Stimulated activated CD4-positive, alpha-beta T cell treated with anti-CD3 and anti-CD28 coated beads, TNF-alpha, amount 100 ng/mL, for 4 hours (primary cell): ENCODE data around the gene SYTL5.

Experiments
- DNase-seq, 3 experiments: peaks; one replicate each; pipeline ENCODE4 v3.0.0-alpha.2; 2020; ENCODE audit warnings: low read depth in 3 of 3

The SYTL5 gene

GRCh38 chrX:38089173-38089982, 83.0 kb downstream of the SYTL5 start:
- no peak for DNase-seq

DNA sequence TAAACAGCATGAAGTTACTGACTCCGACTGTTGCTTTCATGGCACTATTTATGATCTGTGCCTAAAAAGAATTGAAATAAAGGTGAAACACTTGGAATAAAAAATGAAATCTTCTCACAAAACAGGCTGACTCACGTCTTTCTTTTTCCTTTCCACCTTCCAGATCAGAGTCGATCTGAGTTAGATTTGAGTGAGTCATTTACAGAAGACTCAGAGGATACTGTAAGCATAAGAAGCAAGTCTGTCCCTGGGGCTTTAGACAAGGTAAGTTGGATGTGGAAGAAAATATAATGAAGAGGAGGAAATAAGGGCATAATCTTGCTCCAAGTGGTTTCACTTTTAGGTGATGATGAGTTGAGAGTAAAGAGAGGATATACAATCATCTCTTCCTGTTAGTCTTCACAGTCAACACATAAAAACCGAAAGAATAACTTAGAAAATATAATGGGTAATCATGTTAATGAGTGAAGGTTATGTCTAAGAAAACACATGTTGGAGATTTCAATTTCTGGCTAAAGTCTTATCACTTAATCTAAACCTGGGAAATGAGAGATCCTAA, 89.7 kb downstream of the SYTL5 start:
- no peak for DNase-seq

DNA sequence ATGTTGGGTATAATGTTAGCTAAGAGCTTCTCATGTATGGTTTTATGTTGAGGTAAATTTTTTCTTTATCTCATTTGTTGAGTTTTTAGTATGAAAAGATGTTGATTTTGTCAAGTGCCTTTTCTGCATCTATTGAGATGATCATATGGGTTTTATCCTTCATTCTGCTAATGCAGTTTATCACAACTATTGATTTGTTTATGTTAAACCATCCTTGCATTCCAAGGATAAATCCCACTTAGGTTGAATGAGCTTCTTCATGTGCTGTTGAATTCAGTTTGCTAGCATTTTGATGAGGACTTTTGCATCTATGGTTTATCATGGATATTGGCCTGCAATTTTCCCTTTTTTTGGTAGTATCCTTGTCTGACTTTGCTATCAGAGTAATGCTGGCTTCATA, 93.3 kb downstream of the SYTL5 start:
- no peak for DNase-seq

- no peak for DNase-seq
Observed at GRCh38 chrX:38102240-38102639, 95.9 kb downstream of the SYTL5 start.

DNA sequence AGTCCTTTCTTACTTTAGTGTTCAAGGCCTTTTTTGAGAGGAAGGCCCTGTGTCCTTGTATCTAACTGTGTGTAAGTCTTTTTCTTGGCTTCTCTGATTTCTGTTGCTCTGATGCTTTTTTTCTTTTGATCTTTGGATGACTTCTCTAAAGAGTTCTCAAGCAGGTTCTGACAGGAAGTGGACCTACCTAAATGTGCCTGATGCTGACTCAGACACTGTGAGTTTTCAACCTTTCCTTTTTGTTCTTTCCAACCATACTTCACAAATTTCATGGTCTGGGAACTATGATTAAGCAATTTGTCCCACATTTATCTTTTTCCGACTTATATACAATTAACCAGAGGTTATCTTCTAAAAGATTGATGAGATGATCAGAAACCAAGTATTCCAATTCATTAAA, 96.5 kb downstream of the SYTL5 start:
- DNase-seq: no peak

- no peak for DNase-seq
Observed at GRCh38 chrX:38103857-38104812, 97.8 kb downstream of the SYTL5 start.

DNA sequence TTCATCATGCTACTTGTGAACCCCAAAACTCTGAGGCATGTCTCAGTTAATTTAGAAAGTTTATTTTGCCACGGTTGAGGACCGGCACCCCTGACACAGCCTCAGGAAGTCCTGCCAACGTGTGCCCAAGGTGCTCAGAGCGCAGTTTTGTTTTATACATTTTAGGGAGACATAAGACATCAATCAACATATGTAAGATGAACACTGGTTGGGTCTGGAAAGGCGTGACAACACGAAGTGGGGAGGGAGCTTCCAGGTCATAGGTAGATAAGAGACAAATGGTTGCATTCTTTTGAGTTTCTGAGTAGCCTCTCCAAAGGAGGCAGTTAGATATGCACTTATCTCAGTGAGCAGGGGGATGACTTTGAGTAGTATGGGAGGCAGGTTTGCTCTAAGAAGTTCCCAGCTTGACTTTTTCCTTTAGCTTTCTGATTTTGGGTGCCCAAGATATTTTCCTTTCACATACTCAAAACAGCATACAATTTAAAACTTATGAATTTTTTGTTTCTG, 98.9 kb downstream of the SYTL5 start:
- DNase-seq: no peak

- DNase-seq: no peak
Observed at GRCh38 chrX:38106991-38107655, 100.8 kb downstream of the SYTL5 start.

DNA sequence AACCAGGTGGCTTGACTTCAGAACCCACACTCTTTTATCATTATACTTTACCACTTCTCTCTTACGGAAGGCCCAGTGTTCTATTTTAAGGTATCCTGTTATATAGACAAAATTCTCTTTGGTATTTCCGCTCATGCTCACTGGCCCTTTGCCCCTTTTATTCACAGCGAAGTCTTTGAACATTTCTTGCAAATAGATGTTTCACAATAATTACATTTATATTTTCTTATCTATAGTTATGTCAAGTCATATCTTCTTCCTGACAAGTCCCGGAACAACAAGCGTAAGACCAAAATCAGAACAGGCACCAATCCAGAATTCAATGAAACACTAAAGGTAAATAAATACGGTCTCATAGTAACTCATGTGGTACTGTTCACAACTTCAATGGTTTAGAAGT, 102.0 kb downstream of the SYTL5 start:
- no peak for DNase-seq

GRCh38 chrX:38109042-38109898, 102.9 kb downstream of the SYTL5 start:
- DNase-seq: no peak

DNA sequence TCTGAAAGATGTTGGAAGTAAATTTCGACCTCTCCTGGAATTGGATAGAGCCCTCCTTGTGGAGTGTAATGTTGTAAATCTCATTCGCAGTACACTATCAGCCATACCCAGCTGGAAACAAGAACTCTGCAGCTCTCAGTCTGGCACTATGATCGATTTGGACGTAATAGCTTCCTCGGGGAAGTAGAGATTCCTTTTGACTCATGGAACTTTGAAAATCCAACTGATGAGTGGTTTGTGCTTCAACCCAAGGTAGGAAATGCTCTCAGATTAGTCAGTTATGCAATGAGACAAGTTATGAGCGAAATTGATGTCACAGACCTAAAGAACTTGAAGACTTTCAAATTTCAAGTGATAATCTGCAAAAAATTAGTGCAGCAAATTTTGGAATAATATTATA, 103.9 kb downstream of the SYTL5 start:
- DNase-seq: no peak

DNA sequence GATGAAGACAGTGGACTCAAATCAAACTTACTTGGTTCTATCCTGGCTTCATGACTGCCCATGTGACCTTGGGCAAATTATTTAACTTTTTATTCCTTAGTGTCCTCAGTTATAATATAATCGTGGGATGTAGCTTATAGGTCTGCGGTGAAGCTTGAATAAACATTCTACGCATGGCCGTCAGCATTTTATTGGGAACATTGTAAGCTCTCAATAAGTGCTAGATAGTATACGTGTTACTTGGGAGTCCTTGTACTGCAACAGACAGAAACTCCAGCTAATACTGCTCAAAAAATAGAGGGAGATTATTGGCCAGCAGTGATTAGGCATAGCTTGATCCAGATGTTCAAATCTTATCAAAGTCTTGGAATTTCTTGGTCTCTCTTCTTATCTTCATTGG, 104.8 kb downstream of the SYTL5 start:
- DNase-seq: no peak

- DNase-seq: no peak
Observed at GRCh38 chrX:38112566-38112965, 106.2 kb downstream of the SYTL5 start.

GRCh38 chrX:38116706-38117105, 110.4 kb downstream of the SYTL5 start:
- DNase-seq: no peak

GRCh38 chrX:38117485-38117884, 111.1 kb downstream of the SYTL5 start:
- no peak for DNase-seq

- DNase-seq: no peak
Observed at GRCh38 chrX:38124000-38124399, 117.6 kb downstream of the SYTL5 start.

DNA sequence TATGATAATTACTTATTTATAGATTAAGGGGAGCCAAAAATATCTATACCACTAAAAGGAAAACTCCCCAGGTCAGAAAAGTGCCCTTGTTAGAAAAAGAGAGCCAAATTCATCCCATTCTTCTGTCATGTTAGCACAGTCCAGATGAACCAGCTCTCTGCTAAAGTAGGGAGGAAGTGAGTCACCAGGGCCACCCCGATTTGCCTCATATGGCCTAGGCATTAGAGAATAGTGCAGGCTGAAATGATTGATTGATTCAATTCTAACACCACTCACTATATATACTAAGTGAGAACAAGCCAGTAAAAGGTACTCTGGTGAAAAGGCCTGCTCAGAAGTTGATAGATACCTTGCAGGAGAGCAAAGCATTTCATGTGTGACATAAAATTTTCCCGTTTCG, 119.8 kb downstream of the SYTL5 start:
- DNase-seq: no peak

DNA sequence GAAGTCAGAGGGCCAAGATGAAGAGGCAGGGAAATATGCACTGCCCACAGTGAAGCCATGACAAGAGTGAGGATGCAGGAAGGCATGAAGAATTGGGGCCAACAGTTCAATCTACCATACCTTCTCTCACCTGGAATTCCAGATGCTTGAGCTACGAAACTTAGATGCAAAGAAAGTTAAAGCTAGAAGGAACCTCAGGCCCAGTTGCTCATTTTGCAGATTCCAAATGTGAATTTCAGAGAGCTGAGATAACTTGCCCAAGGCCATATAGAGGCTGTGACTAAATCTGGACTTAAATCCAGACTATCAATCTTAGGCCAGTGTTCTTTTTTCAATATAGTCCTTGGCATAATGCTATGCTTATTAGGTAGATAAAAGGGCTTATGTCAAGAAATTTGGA, 121.6 kb downstream of the SYTL5 start:
- no peak for DNase-seq

DNA sequence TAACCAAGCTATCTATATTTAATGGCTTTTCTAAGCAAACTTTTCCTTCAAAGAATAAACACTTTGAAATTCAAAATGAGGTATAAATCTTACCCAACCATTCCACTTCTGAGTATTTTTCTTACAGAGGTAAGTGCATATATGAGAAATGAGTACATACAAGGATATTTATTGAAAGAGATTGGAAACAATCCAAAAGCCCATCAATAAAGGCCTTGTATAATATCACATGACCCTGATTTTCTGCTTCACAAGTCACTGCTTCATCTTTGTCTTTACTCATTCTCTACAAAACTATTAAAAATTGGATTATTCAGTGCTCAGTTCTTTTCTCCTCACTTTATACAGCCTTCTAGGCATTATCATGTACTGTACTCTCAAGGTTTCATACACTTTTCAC, 123.0 kb downstream of the SYTL5 start:
- no peak for DNase-seq

DNA sequence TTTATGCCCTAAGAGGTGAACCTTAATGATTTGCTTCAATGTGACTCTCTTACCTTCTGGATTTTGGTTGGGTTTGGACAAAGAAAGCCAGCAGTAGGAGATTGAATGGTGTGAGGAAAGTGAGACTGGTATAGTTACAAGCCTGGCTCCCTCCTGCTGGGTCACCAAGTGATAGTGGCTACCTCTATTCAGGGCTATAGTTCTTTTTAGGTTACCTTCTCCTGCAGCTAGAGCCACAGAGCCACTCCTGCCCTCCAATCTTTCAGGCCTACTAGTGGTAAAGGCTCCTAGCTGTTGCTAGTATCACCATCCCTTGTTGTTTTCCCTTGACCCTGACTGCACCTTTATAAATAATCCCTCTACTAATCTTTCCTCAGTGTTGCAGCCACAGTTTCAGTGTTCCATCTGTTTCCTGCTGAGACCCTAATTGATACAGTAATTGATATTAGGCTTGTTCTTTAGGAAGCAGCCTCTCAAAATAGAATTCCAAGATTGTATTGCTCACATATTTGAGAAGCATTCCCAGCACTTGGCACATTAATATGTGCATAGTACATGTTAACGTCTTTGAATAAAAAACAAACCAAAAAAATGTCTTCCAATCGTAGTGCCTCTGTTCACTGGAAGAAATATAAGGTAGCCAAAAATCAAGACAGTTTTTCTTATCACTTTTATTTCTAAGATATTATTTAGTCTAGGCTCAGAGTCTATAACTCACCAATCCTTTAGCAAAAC, 132.0 kb downstream of the SYTL5 start:
- DNase-seq: no peak
